NCI-H2107 treated with DMSO at 0.1 percent for 48 hours (cell line): ENCODE measurements around the gene MRPS15.
"Not testable (repeated sequence)": the region's sequence is repeated elsewhere in the genome, so short reads cannot be mapped to it uniquely, and the experiment has no call there.

Experiments used
- DNase-seq: peaks from one replicate; lab custom pipeline; 2025; ENCODE audit not compliant: unreplicated experiment; lab: John Stamatoyannopoulos, UW

The MRPS15 gene

GRCh38 chr1:36484099-36484498 lies 19.9 kb upstream of the MRPS15 start:
- no peak for DNase-seq

- DNase-seq, result peak; percentile 34
Measured at GRCh38 chr1:36482724-36483388, 18.7 kb upstream of the MRPS15 start, which contains the start of gene CSF3R. Gene CSF3R, minus strand, starts transcription at chr1:36482913. Its CDS starts 3,417 bp downstream, at chr1:36479496.

GRCh38 chr1:36481771-36482723 lies 17.9 kb upstream of the MRPS15 start:
- no peak for DNase-seq

GRCh38 chr1:36481091-36481490 lies 16.9 kb upstream of the MRPS15 start:
- no peak for DNase-seq

- DNase-seq, result no peak
Measured at GRCh38 chr1:36480161-36480560, 16.0 kb upstream of the MRPS15 start.

GRCh38 chr1:36479505-36480051 lies 15.4 kb upstream of the MRPS15 start:
- no peak for DNase-seq

- DNase-seq, result not testable (repeated sequence)
Measured at GRCh38 chr1:36477615-36478014, 13.4 kb upstream of the MRPS15 start.

- no peak for DNase-seq
Measured at GRCh38 chr1:36476945-36477344, 12.8 kb upstream of the MRPS15 start.

- no peak for DNase-seq
Measured at GRCh38 chr1:36475910-36476604, 11.9 kb upstream of the MRPS15 start.

- DNase-seq, result no peak
Measured at GRCh38 chr1:36475341-36475740, 11.2 kb upstream of the MRPS15 start.

GRCh38 chr1:36472656-36473055 lies 8.5 kb upstream of the MRPS15 start:
- DNase-seq, result no peak

GRCh38 chr1:36471830-36472641 lies 7.9 kb upstream of the MRPS15 start:
- DNase-seq, result no peak

- no peak for DNase-seq
Measured at GRCh38 chr1:36469163-36469562, 5.0 kb upstream of the MRPS15 start.

GRCh38 chr1:36467700-36468455 lies 3.7 kb upstream of the MRPS15 start:
- DNase-seq, result no peak

GRCh38 chr1:36467027-36467410 lies 2.8 kb upstream of the MRPS15 start:
- DNase-seq, result no peak

- DNase-seq, result no peak
Measured at GRCh38 chr1:36466370-36467026, 2.3 kb upstream of the MRPS15 start.

GRCh38 chr1:36465731-36466369 lies 1.7 kb upstream of the MRPS15 start:
- peak; percentile 87 for DNase-seq

GRCh38 chr1:36464605-36465393 lies 615 bp upstream of the MRPS15 start:
- peak; percentile 63 for DNase-seq
